SW480 (cell line): ENCODE data around the gene HTRA1.

ENCODE experiments used
- DNase-seq: peaks from one replicate; pipeline ENCODE4 v3.0.0-alpha.2; 2016; ENCODE audit warnings: low spot score

The HTRA1 gene

DNA sequence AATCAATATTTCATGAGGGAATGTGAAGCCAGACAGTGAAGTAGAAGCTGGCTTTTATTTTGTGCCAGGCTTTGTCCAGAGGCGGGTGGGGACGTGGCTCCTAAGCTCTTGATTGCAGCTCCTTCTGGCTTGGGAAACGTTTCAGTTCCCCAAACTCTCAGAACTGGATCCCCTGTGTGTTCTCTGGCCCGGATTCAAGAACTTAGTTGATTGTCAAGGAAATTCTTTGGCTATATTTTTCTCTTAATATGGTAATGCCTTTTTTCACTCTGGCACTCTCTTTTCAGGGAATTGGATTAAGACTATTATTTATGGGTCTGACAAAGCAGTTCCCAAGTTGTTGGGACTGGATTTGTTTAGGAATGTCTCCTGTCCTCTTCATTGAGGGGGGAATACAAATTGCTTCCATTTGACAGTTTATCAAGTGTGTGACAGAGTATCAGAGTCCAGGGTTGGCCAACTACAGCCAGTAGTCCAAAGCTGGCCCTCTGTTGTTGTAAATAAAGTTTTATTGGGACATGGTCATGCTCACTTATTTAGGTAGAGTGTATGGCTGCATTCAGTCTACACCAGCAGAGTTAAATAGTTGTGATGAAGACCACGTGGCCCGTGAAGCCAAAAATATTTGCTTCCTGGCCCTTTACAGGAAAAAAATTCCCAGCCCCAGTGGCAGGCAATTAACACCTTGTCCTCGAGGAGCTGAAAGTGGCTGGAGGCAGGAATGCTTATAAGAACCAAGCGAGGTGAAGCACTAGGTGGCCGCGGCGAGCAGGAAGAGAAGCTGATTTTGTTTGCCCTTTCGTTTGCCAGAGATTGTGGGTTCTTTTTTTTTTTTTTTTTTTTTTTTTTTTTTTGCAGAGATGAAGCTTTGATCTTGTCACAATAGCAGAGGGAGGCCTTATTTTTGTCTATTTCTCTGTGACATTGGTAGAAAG lies 34.3 kb downstream of the HTRA1 start:
- peak; percentile 35 for DNase-seq

DNA sequence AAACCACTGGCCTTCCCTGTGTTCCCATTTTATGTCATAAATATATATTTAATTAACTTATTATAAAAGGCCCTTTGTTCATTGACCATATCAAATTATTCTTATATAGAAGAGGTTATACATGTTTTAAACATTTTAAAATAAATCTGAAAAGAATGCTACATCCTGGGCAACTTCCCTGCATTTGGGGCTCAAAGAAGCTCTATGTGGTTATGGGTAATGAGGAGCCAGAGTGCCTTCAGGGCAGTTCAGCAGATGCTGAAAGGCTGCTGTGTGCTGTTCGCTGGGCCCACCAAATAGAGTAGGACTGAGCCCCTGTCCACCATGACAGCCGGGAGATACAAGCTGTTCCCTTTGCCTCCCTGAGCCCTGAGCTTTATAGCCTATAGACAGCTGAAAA lies 35.9 kb downstream of the HTRA1 start:
- no peak for DNase-seq

DNA sequence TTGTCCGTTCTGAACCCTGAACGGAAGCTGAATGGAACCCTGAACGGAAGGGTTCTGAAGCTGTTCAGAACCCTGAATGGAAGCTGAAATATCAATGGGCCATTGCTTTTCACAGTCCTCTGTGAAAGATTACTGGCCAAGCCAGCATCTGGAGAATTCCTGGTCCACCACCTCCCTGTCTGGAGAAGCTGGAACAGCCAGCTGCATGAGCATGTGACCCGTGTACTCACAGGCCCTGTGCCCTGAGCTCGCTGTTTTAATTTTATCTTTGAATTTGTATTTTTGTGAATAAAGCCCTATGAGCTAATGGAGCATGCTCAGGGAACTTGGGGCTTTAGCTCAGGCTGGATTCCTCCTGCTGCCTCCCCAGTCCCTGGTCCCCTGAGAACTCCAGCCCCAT lies 37.2 kb downstream of the HTRA1 start:
- DNase-seq: no peak

DNA sequence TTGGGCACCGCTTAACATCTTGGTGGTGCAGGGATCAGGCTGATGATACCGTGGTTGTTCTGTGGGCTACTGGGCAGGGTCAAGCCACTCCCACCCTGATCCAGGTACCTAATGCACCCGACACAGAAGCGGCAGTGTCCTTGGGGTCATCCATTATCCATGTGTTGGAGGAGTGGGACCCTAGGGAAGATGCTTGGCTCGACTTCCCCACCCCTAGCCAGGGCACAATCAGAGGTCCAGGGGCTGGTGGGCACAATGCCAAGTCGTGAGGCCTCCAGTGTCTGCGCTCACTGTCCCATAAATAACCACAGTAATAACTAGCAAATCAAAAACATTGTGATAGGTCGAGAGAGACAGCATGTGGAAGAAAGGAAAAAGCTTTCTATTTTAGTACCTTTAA lies 37.7 kb downstream of the HTRA1 start:
- DNase-seq: no peak

DNA sequence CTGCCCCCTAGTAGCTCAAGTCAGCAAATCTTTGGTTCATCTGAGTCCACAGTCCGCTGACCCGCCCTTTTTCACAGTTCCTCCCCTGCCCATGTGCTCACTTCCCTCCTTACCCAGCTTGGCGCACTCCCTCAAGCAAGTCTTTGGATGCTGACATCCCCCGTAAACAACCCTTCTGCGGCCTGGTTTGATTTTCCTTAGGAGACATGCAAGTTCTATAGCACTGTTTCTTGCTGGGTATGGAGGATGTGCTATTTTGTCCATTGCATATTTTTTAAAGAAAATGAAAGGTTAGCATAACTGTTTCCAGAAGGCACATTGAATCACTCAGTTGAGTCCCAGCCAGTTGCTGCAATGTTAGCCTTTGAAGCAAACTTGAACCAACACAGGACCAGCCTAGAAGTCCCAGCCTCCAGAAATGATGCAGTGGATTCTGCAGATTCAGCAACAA lies 38.2 kb downstream of the HTRA1 start:
- DNase-seq: no peak

GRCh38 chr10:122500194-122500593 lies 38.8 kb downstream of the HTRA1 start:
- DNase-seq: no peak

GRCh38 chr10:122500726-122501125 lies 39.4 kb downstream of the HTRA1 start:
- no peak for DNase-seq

DNA sequence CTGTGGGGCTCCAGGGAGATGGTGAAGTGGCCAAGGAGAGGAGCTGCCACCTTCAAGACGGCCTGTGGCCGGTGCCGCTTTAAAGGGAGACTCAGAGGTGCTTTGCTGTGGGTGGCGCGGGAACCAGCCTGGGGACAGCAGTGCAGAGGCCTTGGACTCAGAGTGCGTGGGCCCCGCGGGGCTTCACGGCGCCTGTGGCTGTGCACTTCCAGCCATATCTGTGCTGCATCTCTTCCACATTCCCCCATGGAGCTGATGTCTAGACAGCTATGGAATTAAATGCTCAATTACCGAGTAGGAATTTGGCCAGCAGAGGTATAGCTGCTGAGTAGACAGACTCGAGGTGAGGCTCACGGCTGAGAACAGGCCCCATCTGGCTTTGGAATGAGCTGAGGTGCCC lies 41.7 kb downstream of the HTRA1 start:
- no peak for DNase-seq

DNA sequence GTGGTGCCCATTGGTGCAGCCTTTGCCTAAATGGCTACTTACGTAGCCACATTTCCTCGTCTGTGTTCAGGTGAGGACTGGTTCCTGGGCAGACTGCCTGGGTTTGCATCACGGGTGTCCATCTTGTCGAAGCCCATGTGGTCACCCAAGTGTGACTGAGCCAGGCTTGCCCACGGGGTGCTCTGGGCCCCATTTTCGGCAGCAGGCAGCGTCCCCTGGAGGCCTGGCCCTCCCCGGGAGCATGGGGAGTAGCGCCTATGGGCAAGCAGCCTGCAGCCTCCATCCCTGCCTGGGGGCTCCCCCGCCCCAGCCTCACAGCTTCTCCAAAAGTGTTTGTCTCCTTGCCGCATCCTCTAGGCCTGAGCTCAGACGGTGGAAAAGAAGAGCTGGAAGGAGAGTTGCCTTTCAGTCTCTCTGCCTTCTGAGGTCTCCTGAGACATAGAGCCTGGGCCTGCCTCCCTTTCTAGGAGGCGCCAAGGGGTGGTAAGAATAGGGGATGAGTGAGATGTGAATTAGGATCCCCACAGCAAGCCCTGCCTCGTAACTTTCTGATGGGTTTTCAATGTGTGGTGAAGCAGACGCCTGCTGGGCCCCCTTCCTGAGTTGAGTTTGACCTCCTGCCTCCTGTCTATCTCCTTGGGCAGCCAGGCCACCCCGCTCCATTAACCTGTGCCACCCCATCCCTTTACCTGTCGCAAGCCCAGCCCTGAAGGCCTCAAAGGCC lies 42.7 kb downstream of the HTRA1 start:
- DNase-seq: no peak

DNA sequence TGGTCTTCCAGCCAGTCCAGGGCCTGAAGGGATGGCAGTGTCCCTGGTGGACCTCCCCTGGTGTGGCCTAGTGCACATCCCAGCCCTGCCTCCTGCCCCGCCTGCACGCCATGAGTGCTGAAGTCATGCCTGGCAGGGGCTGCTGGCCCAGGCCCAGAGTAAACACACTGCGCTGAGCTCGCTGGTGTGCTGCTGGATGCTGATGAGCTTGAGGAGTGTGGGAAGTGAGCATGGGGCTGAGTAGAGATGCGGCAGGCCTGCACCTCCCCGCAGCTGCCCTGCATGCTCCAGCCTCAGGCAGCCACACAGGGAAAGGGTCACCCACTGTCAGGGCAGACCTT lies 43.2 kb downstream of the HTRA1 start:
- DNase-seq: no peak

- DNase-seq: no peak
Measured at GRCh38 chr10:122505011-122505410, 43.7 kb downstream of the HTRA1 start.

DNA sequence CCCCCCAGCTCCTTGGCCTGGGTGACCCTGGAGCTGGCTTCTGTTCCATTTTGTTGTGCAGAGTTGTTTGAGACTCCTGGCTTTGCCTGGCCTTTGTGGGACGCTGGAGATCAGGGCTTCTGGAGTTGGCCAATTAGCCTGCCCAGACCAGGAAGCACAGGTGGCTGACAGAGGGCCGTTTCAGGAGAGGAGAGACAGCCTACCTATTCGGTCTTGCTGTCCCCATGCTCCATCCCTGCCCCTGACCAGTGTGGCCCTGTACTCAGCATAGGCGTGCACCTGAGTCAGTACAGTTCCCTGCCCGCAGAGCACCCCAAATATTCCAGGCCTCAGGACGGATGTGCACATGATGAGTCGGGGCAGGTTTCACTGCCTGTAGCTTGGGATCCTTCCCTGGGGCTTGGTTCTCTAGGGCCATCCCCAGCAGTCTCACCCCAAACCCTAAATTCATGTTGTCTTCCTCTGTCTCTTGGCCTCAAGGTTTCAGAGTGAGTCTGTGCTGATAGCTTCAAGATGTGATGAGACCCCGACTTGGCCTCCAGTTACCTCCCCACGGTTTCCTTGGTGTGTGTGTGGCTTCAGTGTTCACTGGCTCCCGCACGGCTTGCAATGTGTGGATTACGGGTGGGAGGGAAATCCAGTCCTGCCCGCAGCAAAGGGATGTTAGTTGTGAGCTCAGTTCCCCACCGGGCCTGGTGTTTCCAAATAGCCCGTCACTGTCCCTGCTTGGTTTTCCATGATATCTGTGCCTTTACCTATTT lies 44.7 kb downstream of the HTRA1 start:
- no peak for DNase-seq

DNA sequence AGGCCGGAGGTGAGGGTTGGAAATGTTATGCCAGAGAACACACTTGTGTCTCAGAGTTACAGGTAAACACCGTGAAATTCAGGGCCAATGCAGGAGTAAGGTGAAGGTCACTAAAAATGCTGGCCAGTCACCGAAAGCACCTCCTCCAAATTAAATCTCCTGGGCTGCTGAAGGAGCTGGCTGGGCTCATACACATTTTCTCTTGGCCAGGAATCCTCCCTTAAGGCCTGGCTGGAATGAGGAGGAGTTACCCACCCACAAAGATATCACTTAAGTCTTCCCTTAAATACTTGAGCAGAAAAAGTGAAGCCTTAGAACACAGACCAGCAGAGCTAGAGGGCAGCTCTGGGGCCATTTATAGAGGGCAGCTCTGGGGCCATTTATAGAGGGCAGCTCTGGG lies 46.3 kb downstream of the HTRA1 start:
- DNase-seq: no peak

DNA sequence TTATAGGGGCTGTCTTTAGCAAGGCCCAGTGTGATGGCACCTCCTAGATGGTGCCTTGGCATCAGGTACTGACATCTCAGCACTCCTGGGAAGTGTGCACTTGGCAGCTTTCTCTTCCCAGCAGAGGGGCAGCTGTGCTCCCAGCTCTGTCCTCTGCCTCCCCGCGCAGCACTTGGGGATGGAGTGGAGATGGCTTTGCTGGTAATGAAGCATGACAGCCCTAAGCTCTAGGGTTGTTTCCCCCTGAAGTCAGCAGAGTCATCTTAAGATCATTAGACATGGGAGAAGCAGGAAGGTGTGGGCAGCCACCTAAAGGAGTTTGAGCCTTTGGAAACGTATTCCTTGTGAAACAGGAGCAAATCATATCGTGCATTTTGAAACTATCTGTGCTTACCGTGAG lies 46.7 kb downstream of the HTRA1 start:
- DNase-seq: no peak

DNA sequence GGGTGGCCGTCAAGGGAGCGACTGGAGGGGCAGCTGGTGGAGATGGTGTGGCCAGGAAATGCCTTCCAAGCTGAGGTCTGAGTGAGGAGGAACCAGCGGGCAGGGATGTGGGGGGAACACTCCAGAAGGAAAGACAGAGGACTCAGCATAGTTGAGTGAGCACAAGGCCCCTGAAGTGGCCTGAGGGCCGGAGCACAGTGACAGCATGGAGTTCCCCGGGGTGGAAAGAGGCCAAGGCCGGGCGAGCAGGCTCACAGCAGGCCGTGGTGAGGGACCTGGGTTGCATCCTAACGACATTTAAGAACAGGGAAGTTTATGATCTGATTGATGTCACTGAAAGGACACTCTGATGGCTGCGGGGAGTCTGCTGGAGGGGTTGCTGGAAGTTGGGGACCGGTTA lies 48.0 kb downstream of the HTRA1 start:
- DNase-seq: no peak

- DNase-seq: no peak
Measured at GRCh38 chr10:122510326-122510725, 49.0 kb downstream of the HTRA1 start.

DNA sequence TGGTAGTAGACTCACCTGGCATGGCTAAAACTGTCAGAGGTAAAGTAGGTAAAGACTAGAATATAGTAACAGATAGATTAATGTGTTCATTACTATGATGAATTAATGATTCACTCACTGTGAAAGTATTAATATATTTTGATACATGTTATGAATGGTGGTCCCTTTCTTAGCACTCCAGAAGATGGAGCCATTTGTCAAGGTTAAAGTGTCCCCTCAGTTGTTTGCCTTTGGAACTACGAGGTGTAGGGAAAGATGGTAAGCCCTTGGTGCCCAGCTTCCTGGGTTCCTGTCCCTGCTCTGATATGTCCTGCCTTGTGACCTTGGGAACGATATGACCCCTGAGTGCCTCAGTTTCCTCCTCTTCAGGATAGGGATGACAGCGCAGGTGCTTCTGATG lies 49.4 kb downstream of the HTRA1 start:
- no peak for DNase-seq

- no peak for DNase-seq
Measured at GRCh38 chr10:122513053-122513452, 51.7 kb downstream of the HTRA1 start.

DNA sequence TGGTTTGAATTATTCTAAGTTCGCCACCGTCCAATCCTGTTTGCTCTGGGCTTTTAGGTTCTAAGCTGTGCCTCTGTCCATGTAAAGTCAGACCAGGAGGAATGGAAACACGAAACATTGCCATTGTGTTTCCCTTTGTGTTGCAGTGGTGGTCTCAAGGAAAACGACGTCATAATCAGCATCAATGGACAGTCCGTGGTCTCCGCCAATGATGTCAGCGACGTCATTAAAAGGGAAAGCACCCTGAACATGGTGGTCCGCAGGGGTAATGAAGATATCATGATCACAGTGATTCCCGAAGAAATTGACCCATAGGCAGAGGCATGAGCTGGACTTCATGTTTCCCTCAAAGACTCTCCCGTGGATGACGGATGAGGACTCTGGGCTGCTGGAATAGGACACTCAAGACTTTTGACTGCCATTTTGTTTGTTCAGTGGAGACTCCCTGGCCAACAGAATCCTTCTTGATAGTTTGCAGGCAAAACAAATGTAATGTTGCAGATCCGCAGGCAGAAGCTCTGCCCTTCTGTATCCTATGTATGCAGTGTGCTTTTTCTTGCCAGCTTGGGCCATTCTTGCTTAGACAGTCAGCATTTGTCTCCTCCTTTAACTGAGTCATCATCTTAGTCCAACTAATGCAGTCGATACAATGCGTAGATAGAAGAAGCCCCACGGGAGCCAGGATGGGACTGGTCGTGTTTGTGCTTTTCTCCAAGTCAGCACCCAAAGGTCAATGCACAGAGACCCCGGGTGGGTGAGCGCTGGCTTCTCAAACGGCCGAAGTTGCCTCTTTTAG lies 52.9 kb downstream of the HTRA1 start:
- DNase-seq: no peak

GRCh38 chr10:122515022-122515424 lies 53.7 kb downstream of the HTRA1 start:
- no peak for DNase-seq

DNA sequence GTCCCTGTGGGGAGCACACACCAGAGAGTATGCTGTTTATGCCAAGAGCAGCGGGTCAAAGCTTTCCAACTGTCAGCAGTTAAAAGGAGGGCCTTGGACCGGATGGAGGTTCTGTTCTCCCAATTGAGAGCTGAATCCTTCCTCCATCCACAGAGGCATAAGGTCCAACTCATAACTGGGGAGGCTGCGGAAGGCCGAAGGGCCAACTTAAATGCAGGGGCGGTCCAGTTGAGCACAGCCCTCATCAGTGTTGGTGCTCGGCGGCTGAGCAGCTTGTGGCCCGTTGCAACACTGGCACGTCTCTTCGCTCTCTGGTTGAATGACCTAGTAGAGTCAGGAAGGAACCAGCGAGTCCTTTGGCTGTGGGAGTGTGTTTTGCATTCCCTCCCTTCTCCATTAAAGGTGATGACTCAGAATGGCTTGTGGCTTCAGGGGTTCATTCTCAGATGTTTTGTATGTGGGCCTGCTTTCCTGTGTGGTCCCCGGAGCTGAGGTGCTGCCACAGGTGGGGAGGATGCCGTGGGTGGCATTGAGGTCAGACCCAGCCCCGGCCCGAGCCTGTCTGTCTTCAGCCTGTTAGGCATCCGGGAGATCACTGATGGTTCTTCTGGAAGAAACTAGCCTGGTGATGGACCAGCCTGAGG lies 54.4 kb downstream of the HTRA1 start:
- DNase-seq: peak; percentile 78
